Nephron (organoid): Measurements from ENCODE around the gene PTPRN2.

Experiments
- H3K27ac Mint-ChIP-seq, 3 experiments: 2 replicates each; pipeline ENCODE4 v1.8.0; 2020; ENCODE audit warnings: mixed read lengths in 3 of 3, mild to moderate bottlenecking in 2 of 3, moderate library complexity in 1 of 3
- H3K27me3 Mint-ChIP-seq: 2 replicates; pipeline ENCODE4 v1.8.0; 2021; ENCODE audit warnings: low read depth, mild to moderate bottlenecking, moderate library complexity, mixed read lengths
- H3K36me3 Mint-ChIP-seq: 2 replicates; pipeline ENCODE4 v1.8.0; 2020; ENCODE audit warnings: low read depth, mixed read lengths
- H3K4me1 Mint-ChIP-seq: 2 replicates; pipeline ENCODE4 v1.8.0; 2020; ENCODE audit warnings: mixed read lengths
- H3K4me3 Mint-ChIP-seq, 3 experiments: 2 replicates each; pipeline ENCODE4 v1.8.0; 2020; ENCODE audit warnings: mild to moderate bottlenecking in 3 of 3, mixed read lengths in 3 of 3, moderate library complexity in 2 of 3
- H3K9me3 Mint-ChIP-seq: 2 replicates; pipeline ENCODE4 v1.8.0; 2020; ENCODE audit warnings: mixed read lengths
- TF ChIP-seq, protein P1 (sequence below), 3 experiments: fragments of 200-600 bp; sonication (generic); IDR thresholded peaks; one replicate each; pipeline ENCODE4 v1.5.0; 2021; ENCODE audit warnings: antibody characterized with exemption in 3 of 3; ENCODE audit not compliant: unreplicated experiment in 3 of 3

Gene PTPRN2

GRCh38 chr7:157874208-157874816 lies 713.3 kb downstream of the PTPRN2 start:
- TF ChIP-seq, protein P1, sequence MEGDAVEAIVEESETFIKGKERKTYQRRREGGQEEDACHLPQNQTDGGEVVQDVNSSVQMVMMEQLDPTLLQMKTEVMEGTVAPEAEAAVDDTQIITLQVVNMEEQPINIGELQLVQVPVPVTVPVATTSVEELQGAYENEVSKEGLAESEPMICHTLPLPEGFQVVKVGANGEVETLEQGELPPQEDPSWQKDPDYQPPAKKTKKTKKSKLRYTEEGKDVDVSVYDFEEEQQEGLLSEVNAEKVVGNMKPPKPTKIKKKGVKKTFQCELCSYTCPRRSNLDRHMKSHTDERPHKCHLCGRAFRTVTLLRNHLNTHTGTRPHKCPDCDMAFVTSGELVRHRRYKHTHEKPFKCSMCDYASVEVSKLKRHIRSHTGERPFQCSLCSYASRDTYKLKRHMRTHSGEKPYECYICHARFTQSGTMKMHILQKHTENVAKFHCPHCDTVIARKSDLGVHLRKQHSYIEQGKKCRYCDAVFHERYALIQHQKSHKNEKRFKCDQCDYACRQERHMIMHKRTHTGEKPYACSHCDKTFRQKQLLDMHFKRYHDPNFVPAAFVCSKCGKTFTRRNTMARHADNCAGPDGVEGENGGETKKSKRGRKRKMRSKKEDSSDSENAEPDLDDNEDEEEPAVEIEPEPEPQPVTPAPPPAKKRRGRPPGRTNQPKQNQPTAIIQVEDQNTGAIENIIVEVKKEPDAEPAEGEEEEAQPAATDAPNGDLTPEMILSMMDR (IDR thresholded peaks at IDR 0.05; ENCODE audit: unreplicated experiment in 3 of 3): no peak
- H3K27me3 Mint-ChIP-seq: peaks cover 31% of the 10 kb centered on the region
- H3K27ac Mint-ChIP-seq: no peak overlapping the region
- H3K4me3 Mint-ChIP-seq: peak overlapping the region in 1 of 3 experiments; percentile 17
- H3K4me1 Mint-ChIP-seq: peaks cover 24% of the 10 kb centered on the region
- no peaks in the 10 kb centered on the region for H3K36me3 Mint-ChIP-seq
- peaks cover 10% of the 10 kb centered on the region for H3K9me3 Mint-ChIP-seq

DNA sequence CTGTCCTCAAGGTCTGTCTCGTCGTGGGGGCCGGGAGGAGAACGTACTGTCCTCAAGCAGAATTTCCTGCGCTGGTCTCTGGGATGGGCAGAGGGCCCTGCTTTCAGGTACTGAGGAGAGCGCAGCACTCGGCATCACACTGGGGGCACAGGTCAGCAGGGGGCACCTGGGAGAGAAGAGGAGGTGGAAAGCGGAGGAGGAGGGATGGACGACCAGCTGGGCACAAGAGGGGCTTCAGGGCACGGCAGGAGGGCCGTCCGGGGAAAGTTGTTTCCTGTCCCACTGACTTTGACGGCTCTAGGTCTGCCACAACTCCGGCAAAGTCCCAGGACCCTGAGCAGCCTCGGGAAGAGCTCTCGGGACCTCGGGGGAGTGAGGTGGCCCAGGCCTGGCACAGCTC lies 714.0 kb downstream of the PTPRN2 start:
- H3K4me1 Mint-ChIP-seq: peaks cover 21% of the 10 kb centered on the region
- H3K27me3 Mint-ChIP-seq: peaks cover 34% of the 10 kb centered on the region
- H3K9me3 Mint-ChIP-seq: peaks cover 14% of the 10 kb centered on the region
- no peaks in the 10 kb centered on the region for H3K36me3 Mint-ChIP-seq
- no peak overlapping the region for H3K27ac Mint-ChIP-seq
- TF ChIP-seq, protein P1 (IDR thresholded peaks at IDR 0.05; ENCODE audit: unreplicated experiment in 3 of 3): no peak
- H3K4me3 Mint-ChIP-seq: no peak overlapping the region

DNA sequence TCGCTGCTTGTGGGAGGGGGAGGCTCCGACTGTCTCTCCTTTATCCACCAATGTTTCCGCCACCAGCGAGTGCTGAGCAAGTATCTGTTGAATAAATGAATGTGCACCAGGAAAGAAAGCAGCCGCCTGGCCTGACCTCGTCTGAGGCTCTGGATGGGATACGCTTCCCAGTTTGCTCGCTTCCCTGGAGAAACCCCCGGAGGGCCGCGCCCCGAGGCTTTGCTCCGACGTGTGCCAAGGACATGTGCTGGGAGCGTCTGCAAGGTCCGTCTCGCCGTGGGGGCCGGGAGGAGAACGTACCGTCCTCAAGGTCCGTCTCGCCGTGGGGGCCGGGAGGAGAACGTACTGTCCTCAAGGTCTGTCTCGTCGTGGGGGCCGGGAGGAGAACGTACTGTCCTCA lies 714.4 kb downstream of the PTPRN2 start:
- no peak overlapping the region for H3K4me3 Mint-ChIP-seq
- peaks cover 37% of the 10 kb centered on the region for H3K27me3 Mint-ChIP-seq
- H3K36me3 Mint-ChIP-seq: no peaks in the 10 kb centered on the region

GRCh38 chr7:157872447-157872846 lies 715.2 kb downstream of the PTPRN2 start:
- TF ChIP-seq, protein P1 (IDR thresholded peaks at IDR 0.05; ENCODE audit: unreplicated experiment in 3 of 3): no peak
- Mint-ChIP-seq H3K36me3 (no peaks in the 10 kb centered on the region), H3K9me3 (peaks cover 16% of the 10 kb centered on the region), H3K27me3 (peaks cover 32% of the 10 kb centered on the region), H3K4me1 (peaks cover 15% of the 10 kb centered on the region), H3K27ac (no peak overlapping the region), H3K4me3 (no peak overlapping the region)

More for the DNA sequence above, 714.4 kb downstream of the PTPRN2 start:
- Mint-ChIP-seq H3K9me3 (peaks cover 16% of the 10 kb centered on the region), H3K27ac (no peak overlapping the region), H3K4me1 (peaks cover 21% of the 10 kb centered on the region)
- TF ChIP-seq, protein P1 (IDR thresholded peaks at IDR 0.05; ENCODE audit: unreplicated experiment in 3 of 3): no peak

GRCh38 chr7:157871681-157872080 lies 715.9 kb downstream of the PTPRN2 start:
- peaks cover 15% of the 10 kb centered on the region for H3K4me1 Mint-ChIP-seq
- H3K27ac Mint-ChIP-seq: no peak overlapping the region
- H3K27me3 Mint-ChIP-seq: peaks cover 31% of the 10 kb centered on the region
- peaks cover 16% of the 10 kb centered on the region for H3K9me3 Mint-ChIP-seq
- TF ChIP-seq, protein P1 (IDR thresholded peaks at IDR 0.05; ENCODE audit: unreplicated experiment in 3 of 3): no peak
- no peaks in the 10 kb centered on the region for H3K36me3 Mint-ChIP-seq
- H3K4me3 Mint-ChIP-seq: no peak overlapping the region

- Mint-ChIP-seq H3K9me3 (peaks cover 22% of the 10 kb centered on the region), H3K4me1 (peaks cover 9% of the 10 kb centered on the region), H3K36me3 (no peaks in the 10 kb centered on the region), H3K27me3 (peaks cover 27% of the 10 kb centered on the region), H3K27ac (no peak overlapping the region), H3K4me3 (no peak overlapping the region)
- TF ChIP-seq, protein P1 (IDR thresholded peaks at IDR 0.05; ENCODE audit: unreplicated experiment in 3 of 3): no peak
Measured at GRCh38 chr7:157870644-157871290, 716.9 kb downstream of the PTPRN2 start.
